ENCODE measurements around the gene NEURL1B.

Gene NEURL1B

DNA sequence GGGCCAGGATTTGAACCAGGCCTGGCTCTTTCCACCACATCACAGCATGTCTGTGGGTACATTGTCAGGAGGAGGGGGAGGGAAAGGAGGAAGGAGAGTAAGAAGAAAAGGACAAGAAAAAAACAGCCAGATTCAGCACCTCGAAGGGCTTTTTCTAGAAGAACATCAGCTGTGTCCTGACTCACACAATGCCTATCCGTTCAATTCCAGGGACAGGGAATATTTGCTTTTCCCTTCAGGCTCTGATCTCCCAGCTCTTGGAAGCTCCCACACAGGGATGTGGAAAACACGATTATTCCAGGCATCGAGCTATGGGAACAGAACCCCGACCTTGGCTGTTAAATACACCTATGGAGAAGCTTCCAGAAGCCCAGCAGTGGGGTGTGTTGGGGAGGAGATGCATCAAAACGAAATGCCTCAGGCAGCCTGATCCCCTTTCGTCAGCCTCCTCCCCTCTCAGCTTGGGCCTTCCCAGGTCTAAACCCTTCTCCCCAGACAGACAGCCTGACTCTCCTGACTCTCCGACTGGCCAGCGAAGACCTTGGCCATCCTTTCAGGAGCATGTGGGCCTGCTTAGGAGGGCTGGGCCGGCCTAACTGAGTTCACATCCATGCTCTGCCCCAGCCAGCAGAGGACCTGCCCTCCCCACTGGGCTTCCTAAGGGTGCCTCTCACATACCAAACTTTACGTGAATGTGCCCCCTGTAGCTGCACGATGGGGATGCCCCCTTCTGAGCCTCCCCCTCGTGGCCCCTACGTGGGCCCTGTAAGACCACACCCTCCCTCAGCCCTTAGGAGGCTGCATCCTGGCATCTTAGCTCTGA lies 54.4 kb downstream of the NEURL1B start:
- no peaks in the 10 kb centered on the region for H3K9me3 ChIP-seq (ENCODE audit: insufficient read depth, low read depth, low read length)
- peaks cover 9% of the 10 kb centered on the region; the same call in 1 of the 2 replicates for H3K27me3 ChIP-seq (ENCODE audit: insufficient read depth, low read length)
- no peak overlapping the region for H3K9ac ChIP-seq (ENCODE audit: low read depth, low read length)
- no peaks in the 10 kb centered on the region for H3K36me3 ChIP-seq (ENCODE audit: insufficient read depth, low read depth, low read length)
- H3K4me1 ChIP-seq (ENCODE audit: insufficient read depth, low read length) = peaks cover 18% of the 10 kb centered on the region; the same call in 1 of the 2 replicates
- no peak overlapping the region for H3K4me3 ChIP-seq (ENCODE audit: low read length)
- no peak overlapping the region for H3K27ac ChIP-seq (ENCODE audit: low read length)

- H3K36me3 ChIP-seq (ENCODE audit: insufficient read depth, low read depth, low read length) = no peaks in the 10 kb centered on the region
- no peak overlapping the region for H3K4me3 ChIP-seq (ENCODE audit: low read length)
- H3K4me1 ChIP-seq (ENCODE audit: insufficient read depth, low read length) = peaks cover 24% of the 10 kb centered on the region; the same call in 1 of the 2 replicates
- H3K9ac ChIP-seq (ENCODE audit: low read depth, low read length) = no peak overlapping the region
- H3K27me3 ChIP-seq (ENCODE audit: insufficient read depth, low read length) = peaks cover 15% of the 10 kb centered on the region
- H3K9me3 ChIP-seq (ENCODE audit: insufficient read depth, low read depth, low read length) = no peaks in the 10 kb centered on the region
- no peak overlapping the region for H3K27ac ChIP-seq (ENCODE audit: low read length)
Measured at GRCh38 chr5:172696171-172696849, 55.2 kb downstream of the NEURL1B start.

GRCh38 chr5:172697123-172698121 lies 56.4 kb downstream of the NEURL1B start:
- Histone ChIP-seq H3K4me1 (ENCODE audit: insufficient read depth, low read length) (peaks cover 28% of the 10 kb centered on the region; the same call in 1 of the 2 replicates), H3K4me3 (ENCODE audit: low read length) (peak overlapping the region; percentile 61; the same call in 1 of the 2 replicates), H3K27me3 (ENCODE audit: insufficient read depth, low read length) (peaks cover 23% of the 10 kb centered on the region), H3K9me3 (ENCODE audit: insufficient read depth, low read depth, low read length) (no peaks in the 10 kb centered on the region), H3K9ac (ENCODE audit: low read depth, low read length) (peak overlapping the region; percentile 55; the same call in 1 of the 2 replicates), H3K36me3 (ENCODE audit: insufficient read depth, low read depth, low read length) (no peaks in the 10 kb centered on the region), H3K27ac (ENCODE audit: low read length) (no peak overlapping the region)

- peaks cover 33% of the 10 kb centered on the region for H3K27me3 ChIP-seq (ENCODE audit: insufficient read depth, low read length)
- no peak overlapping the region for H3K27ac ChIP-seq (ENCODE audit: low read length)
- peaks cover 25% of the 10 kb centered on the region for H3K4me1 ChIP-seq (ENCODE audit: insufficient read depth, low read length)
- H3K36me3 ChIP-seq (ENCODE audit: insufficient read depth, low read depth, low read length) = no peaks in the 10 kb centered on the region
- no peaks in the 10 kb centered on the region for H3K9me3 ChIP-seq (ENCODE audit: insufficient read depth, low read depth, low read length)
- no peak overlapping the region for H3K4me3 ChIP-seq (ENCODE audit: low read length)
- H3K9ac ChIP-seq (ENCODE audit: low read depth, low read length) = no peak overlapping the region
Measured at GRCh38 chr5:172699423-172699822, 58.4 kb downstream of the NEURL1B start.

GRCh38 chr5:172699999-172700364 lies 58.9 kb downstream of the NEURL1B start:
- Histone ChIP-seq H3K9me3 (ENCODE audit: insufficient read depth, low read depth, low read length) (no peaks in the 10 kb centered on the region), H3K27me3 (ENCODE audit: insufficient read depth, low read length) (peaks cover 36% of the 10 kb centered on the region), H3K4me3 (ENCODE audit: low read length) (peak overlapping the region; percentile 64), H3K36me3 (ENCODE audit: insufficient read depth, low read depth, low read length) (no peaks in the 10 kb centered on the region), H3K27ac (ENCODE audit: low read length) (no peak overlapping the region), H3K9ac (ENCODE audit: low read depth, low read length) (peak overlapping the region; percentile 41; the same call in 1 of the 2 replicates), H3K4me1 (ENCODE audit: insufficient read depth, low read length) (peaks cover 20% of the 10 kb centered on the region)

- Histone ChIP-seq H3K9ac (ENCODE audit: low read depth, low read length) (peak overlapping the region; percentile 41; the same call in 1 of the 2 replicates), H3K9me3 (ENCODE audit: insufficient read depth, low read depth, low read length) (no peaks in the 10 kb centered on the region), H3K4me1 (ENCODE audit: insufficient read depth, low read length) (peaks cover 17% of the 10 kb centered on the region), H3K27ac (ENCODE audit: low read length) (no peak overlapping the region), H3K4me3 (ENCODE audit: low read length) (peak overlapping the region; percentile 64), H3K36me3 (ENCODE audit: insufficient read depth, low read depth, low read length) (no peaks in the 10 kb centered on the region), H3K27me3 (ENCODE audit: insufficient read depth, low read length) (peaks cover 36% of the 10 kb centered on the region)
Measured at GRCh38 chr5:172700365-172701290, 59.6 kb downstream of the NEURL1B start.

DNA sequence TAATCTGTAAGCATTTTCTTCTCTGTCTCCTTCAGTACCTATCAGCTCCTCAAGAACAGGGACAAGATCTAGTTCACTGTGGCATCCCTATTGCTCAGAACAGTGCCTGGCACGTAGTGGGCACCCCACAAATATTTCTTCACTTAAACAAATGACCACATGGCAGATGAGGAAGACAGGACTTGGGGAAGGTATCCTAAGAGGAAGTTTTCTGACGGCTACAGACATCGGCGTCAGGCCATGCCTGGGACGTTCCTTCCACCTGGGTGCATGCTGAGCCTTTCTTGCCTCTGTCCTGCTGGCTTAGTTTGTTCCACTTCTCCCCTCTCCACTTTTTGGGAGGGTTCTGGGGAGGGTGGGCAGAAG lies 60.2 kb downstream of the NEURL1B start:
- Histone ChIP-seq H3K27me3 (ENCODE audit: insufficient read depth, low read length) (peaks cover 36% of the 10 kb centered on the region), H3K9ac (ENCODE audit: low read depth, low read length) (no peak overlapping the region), H3K4me3 (ENCODE audit: low read length) (no peak overlapping the region), H3K36me3 (ENCODE audit: insufficient read depth, low read depth, low read length) (no peaks in the 10 kb centered on the region), H3K9me3 (ENCODE audit: insufficient read depth, low read depth, low read length) (no peaks in the 10 kb centered on the region), H3K4me1 (ENCODE audit: insufficient read depth, low read length) (peaks cover 17% of the 10 kb centered on the region), H3K27ac (ENCODE audit: low read length) (no peak overlapping the region)

DNA sequence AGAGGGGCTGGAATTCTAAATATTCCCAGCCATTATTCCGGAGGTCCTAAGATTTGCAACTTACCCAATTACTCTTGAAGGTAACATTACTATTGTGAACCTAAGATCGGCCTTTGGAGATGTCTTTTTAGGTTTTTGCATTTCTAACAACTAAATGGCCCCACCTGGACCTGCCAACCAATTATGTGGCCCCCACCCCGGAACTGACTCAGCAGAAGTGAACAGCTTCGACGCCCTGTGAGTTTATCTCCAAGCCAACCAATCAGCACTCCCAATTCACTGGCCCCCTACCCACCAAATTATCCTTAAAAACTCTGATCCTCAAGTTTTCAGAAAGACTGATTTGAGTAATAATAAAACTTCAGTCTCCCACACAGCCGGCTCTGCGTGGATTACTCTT lies 62.9 kb downstream of the NEURL1B start:
- no peak overlapping the region for H3K9ac ChIP-seq (ENCODE audit: low read depth, low read length)

DNA sequence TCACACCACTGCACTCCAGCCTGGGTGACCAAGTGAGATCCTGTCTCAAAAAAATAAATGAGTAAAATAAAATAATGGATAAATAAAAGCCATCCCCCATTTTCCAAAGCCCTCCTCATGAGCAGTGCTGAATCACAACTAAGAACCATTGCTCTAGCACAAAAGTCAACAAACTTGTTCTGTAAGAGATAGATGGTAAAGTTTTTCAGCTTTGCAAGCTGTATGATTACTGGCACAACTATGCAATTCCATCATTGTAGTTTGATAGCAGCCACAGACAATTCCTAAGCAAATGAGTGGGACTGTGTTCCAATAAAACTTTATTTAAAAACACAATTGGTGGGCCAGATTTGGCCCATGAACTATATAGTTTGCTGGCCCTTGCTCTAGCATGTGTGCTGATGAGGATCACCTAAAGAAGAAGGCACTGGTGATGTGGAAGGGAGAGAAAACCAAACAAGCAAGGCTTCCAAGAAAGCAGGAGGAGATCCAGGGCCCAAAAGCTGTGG lies 64.6 kb downstream of the NEURL1B start:
- Histone ChIP-seq H3K9ac (ENCODE audit: low read depth, low read length) (no peak overlapping the region), H3K4me3 (ENCODE audit: low read length) (no peak overlapping the region), H3K27ac (ENCODE audit: low read length) (no peak overlapping the region), H3K4me1 (ENCODE audit: insufficient read depth, low read length) (peaks cover 10% of the 10 kb centered on the region), H3K9me3 (ENCODE audit: insufficient read depth, low read depth, low read length) (no peaks in the 10 kb centered on the region), H3K27me3 (ENCODE audit: insufficient read depth, low read length) (peaks cover 33% of the 10 kb centered on the region), H3K36me3 (ENCODE audit: insufficient read depth, low read depth, low read length) (no peaks in the 10 kb centered on the region)

More for the DNA sequence above, 62.9 kb downstream of the NEURL1B start:
- H3K9me3 ChIP-seq (ENCODE audit: insufficient read depth, low read depth, low read length) = no peaks in the 10 kb centered on the region
- no peak overlapping the region for H3K4me3 ChIP-seq (ENCODE audit: low read length)
- H3K27me3 ChIP-seq (ENCODE audit: insufficient read depth, low read length) = peaks cover 33% of the 10 kb centered on the region
- no peak overlapping the region for H3K27ac ChIP-seq (ENCODE audit: low read length)
- peaks cover 14% of the 10 kb centered on the region for H3K4me1 ChIP-seq (ENCODE audit: insufficient read depth, low read length)
- H3K36me3 ChIP-seq (ENCODE audit: insufficient read depth, low read depth, low read length) = no peaks in the 10 kb centered on the region

GRCh38 chr5:172706796-172707195 lies 65.7 kb downstream of the NEURL1B start:
- no peak overlapping the region for H3K9ac ChIP-seq (ENCODE audit: low read depth, low read length)
- no peak overlapping the region for H3K4me3 ChIP-seq (ENCODE audit: low read length)
- no peaks in the 10 kb centered on the region for H3K36me3 ChIP-seq (ENCODE audit: insufficient read depth, low read depth, low read length)
- no peaks in the 10 kb centered on the region for H3K9me3 ChIP-seq (ENCODE audit: insufficient read depth, low read depth, low read length)
- H3K27me3 ChIP-seq (ENCODE audit: insufficient read depth, low read length) = peaks cover 22% of the 10 kb centered on the region
- H3K4me1 ChIP-seq (ENCODE audit: insufficient read depth, low read length) = no peaks in the 10 kb centered on the region; the same call in none of the 2 replicates
- H3K27ac ChIP-seq (ENCODE audit: low read length) = no peak overlapping the region
